ENCODE data around the gene TUFM.

GRCh38 chr16:28837672-28838557 lies 8.2 kb downstream of the TUFM start:
- TF ChIP-seq CTCF (IDR thresholded peaks at IDR 0.05; ENCODE audit: low read depth, low read length) (no peak), EZH2phosphoT487 (IDR thresholded peaks at IDR 0.05; ENCODE audit: low read depth) (no peak)

Measured in OCI-LY3 (cell line).